ENCODE results near the gene PIGZ.

Gene PIGZ

DNA sequence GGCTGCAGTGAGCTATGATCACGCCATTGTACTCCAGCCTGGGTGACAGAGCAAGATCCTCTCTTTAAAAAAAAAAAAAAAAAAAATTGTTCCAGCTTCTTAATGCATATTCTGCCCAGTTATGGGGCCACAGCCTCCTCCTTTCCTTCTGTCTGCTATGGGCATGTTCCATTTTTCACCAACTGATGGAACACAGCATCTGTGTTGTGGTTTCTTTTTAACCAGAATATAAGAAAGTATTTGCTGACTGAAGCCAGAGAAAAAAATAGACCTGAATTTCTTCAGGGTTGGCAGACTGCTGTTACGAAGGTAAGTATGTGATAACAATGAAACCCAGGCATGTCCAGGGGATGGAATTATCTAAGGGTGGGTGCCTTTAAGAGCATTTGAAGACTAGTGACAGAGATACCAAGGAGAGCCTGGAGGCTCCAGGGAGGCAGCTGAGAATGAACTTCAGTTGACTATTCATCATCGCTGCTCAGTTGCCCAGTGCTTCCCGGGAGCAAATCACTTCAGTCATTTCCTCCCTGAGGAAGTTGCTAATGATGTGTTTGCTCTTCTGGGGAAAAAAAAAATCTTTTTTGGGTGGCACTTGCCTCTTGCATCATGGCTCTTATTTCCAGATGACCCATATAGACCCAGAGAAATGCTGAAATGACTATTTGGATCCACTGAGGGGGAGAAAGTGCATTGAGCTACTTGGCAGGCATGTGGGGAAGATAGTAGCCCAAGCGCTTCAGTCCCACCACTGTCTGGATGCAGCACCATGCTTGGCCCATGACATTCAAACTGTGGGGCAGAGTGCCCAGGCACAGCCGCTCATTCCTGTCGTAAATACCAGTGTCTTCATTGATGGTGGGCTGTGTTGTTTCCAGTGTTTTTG, 40.8 kb downstream of the PIGZ start:
- in situ Hi-C loops (cut with MboI; ENCODE audit: low sequenced_read_pairs), result no loop called here

GRCh38 chr3:196920733-196921132, 47.9 kb downstream of the PIGZ start:
- in situ Hi-C loops (cut with MboI; ENCODE audit: low sequenced_read_pairs), result no loop called here

DNA sequence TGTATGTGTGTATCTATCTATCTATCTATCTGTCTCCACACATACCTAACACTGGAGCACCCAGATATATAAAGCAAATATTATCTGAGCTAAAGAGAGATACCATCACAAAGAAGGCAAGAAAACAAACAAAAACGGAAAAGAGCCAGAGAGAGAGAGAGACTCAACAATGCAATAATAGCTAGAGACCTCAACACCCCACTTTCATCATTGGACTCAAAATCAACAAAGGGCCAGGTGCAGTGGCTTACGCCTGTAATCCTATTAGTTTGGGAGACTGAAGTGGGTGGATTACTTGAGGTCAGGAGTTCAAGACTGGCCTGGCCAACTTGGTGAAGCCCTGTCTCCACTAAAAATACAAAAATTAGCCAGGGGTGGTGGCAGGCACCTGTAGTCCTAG, 49.7 kb downstream of the PIGZ start:
- in situ Hi-C loops (cut with MboI; ENCODE audit: low sequenced_read_pairs), result no loop called here

DNA sequence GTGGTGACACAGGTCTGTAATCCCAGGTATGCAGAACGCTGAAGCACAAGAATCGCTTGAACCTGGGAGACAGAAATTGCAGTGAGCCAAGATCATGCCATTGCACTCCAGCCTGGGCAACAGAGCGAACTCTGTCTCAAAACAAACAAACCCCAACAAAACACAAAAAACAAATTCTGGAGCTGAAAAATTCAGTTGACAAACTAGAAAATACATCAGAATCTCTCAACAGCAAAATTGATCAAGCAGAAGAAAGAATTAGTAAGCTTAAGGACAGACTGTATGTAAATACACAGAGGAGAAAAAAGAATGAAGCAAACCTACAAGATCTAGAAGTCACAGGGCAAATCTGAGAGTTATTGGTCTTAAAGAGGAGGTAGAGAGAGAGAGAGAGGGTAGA, 51.6 kb downstream of the PIGZ start:
- in situ Hi-C loops (cut with MboI; ENCODE audit: low sequenced_read_pairs), result no loop called here

- in situ Hi-C loops (cut with MboI; ENCODE audit: low sequenced_read_pairs), result no loop called here
These were observed 52.4 kb downstream of the PIGZ start for GRCh38 chr3:196916221-196916620.

DNA sequence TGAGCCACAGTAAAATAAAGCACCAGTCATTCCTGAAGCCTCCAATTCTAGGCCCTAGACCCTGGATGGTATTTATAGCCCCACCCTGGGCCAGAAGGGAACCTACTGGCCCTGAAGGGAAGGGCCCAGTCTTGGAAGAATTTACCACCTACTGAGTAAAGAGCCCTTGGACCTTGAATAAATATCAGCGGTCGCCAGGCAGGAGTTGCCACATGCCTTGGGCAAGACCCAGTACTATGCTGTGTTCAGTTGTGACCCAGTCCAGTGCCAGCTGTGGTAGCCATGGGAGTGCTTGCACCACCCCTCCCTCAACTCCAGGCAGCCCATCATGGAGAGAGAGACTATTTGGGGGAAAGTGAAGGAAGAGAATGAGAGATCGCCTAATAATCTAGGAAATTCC, 53.3 kb downstream of the PIGZ start:
- in situ Hi-C loops (cut with MboI; ENCODE audit: low sequenced_read_pairs), result no loop called here

DNA sequence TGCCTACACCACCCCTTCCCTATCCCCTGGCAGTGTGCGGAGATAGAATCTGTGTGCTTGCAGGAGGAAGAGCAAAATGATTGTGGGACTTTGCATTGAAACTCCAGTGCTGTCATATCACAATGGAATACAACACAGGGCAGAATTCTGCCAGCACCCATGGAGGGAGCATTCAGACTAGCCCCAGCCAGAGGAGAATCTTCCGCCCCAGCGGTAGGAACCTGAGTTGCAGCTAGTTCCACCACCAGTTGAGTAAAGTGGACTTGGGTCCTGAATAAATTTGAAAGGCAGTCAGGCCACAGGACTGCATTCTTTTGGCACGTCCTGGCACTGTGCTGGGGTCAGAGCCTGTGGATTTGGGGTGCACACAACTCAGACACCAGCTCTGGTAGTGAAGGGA, 53.8 kb downstream of the PIGZ start:
- in situ Hi-C loops (cut with MboI; ENCODE audit: low sequenced_read_pairs), result no loop called here

DNA sequence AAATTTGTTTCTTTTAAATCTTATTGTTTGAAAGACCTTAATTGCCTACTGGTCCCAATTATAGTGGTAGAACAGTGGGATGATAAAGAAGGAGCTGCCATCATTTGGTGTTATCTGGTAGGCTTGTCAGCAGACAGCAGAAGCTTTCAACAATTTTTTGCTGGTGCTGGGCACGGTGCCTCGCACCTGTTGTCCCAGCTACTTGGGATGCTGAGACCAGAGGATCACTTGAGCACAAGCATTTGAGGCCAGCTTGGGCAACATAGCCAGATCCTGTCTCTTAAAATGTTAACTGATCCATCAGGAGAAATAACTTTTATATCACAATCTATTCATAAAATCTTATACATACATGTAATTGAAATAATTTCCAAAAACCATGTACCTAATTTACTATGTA, 64.9 kb downstream of the PIGZ start:
- in situ Hi-C loops (cut with MboI; ENCODE audit: low sequenced_read_pairs), result no loop called here

DNA sequence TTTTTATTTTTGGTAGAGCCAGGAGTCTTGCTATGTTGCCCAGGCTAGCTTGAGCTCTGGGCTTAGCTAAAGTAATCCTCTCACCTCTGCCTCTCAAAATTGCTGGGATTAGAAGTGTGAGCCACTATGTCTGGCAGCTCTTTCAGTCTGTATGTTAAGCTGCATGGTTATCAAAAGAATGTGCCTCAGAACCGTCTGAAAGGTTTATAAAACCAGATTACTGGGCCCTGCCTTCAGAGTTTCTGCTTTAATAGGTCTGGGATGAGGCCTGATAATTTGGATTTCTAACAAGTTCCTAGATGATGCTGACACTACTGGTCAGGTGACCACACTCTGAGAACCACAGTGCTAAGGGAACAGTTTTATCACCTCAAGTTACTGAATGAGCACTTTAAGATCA, 66.3 kb downstream of the PIGZ start:
- in situ Hi-C loops (cut with MboI; ENCODE audit: low sequenced_read_pairs), result no loop called here

- in situ Hi-C loops (cut with MboI; ENCODE audit: low sequenced_read_pairs), result no loop called here
These were observed 66.9 kb downstream of the PIGZ start for GRCh38 chr3:196901768-196902167.
